GM19023 (cell line): ENCODE results near the gene PPARGC1A.

Source experiments
- ATAC-seq: cut with Tn5 transposase; IDR thresholded peaks from one replicate; pipeline ENCODE4 v1.9.1; 2021; ENCODE audit warnings: mild to moderate bottlenecking, moderate library complexity; ENCODE audit not compliant: unreplicated experiment

Gene PPARGC1A

GRCh38 chr4:23775694-23776093 is 114.2 kb downstream of the PPARGC1A start:
- ATAC-seq = no peak

GRCh38 chr4:23774909-23775308 is 114.9 kb downstream of the PPARGC1A start:
- no peak for ATAC-seq

GRCh38 chr4:23773884-23774636 is 115.8 kb downstream of the PPARGC1A start:
- no peak for ATAC-seq

GRCh38 chr4:23770011-23770410 is 119.8 kb downstream of the PPARGC1A start:
- ATAC-seq = no peak

GRCh38 chr4:23769406-23769805 is 120.4 kb downstream of the PPARGC1A start:
- no peak for ATAC-seq

- ATAC-seq = no peak
These were observed 121.3 kb downstream of the PPARGC1A start for GRCh38 chr4:23768541-23768940.

GRCh38 chr4:23766344-23766743 is 123.5 kb downstream of the PPARGC1A start:
- ATAC-seq = no peak

GRCh38 chr4:23763559-23763958 is 126.3 kb downstream of the PPARGC1A start:
- ATAC-seq = no peak

- ATAC-seq = no peak
These were observed 127.3 kb downstream of the PPARGC1A start for GRCh38 chr4:23762551-23762950.

- no peak for ATAC-seq
These were observed 130.8 kb downstream of the PPARGC1A start for GRCh38 chr4:23759066-23759465.

GRCh38 chr4:23754688-23755087 is 135.2 kb downstream of the PPARGC1A start:
- no peak for ATAC-seq

GRCh38 chr4:23750125-23750524 is 139.7 kb downstream of the PPARGC1A start:
- no peak for ATAC-seq

- ATAC-seq = no peak
These were observed 142.5 kb downstream of the PPARGC1A start for GRCh38 chr4:23747281-23747735.

- ATAC-seq = no peak
These were observed 143.2 kb downstream of the PPARGC1A start for GRCh38 chr4:23746672-23747071.

GRCh38 chr4:23746027-23746426 is 143.8 kb downstream of the PPARGC1A start:
- ATAC-seq = no peak

- ATAC-seq = no peak
These were observed 144.5 kb downstream of the PPARGC1A start for GRCh38 chr4:23745377-23745776.
